Measurements from ENCODE around the gene METTL17.

METTL17 gene

DNA sequence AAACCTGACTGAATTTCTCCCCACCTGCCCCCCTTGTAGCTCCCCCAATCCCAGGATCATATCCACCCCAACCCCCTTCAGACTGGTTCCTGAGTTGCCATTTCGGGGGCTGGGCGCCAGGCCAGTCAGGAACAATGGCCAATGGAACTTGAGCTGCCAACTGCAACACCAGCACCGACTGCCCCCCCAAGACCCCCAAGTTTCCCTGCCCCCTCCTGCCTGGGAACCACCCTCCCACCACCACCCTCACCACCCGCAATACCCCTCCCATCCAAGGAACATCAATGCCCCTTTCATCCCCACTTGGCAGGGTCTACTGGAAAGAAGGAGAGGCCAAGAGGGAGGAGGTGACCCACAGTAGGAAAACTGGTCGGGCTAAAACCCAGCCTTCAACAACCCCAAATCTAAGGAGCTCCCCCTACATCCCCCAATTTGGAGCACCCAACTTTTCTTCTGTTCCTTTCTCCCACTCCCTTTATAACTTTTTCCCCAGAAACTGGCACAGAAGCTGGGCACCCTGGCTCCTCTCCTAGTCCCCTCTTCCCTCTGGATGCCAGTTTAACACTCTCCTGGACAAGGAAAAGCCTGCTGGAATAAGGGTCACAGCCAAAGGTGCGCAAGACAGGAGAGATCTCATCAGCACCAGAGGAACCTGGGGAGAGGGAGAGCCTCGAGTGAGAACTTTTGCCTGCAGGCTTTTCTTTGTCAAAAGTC is 36.7 kb downstream of the METTL17 start:
- Histone ChIP-seq H3K4me3 (ENCODE audit: low read depth in 1 of 2, low read length in 1 of 2) (no peak overlapping the region), H3K36me3 (no peaks in the 10 kb centered on the region), H3K27me3 (peaks cover 64% of the 10 kb centered on the region), H3K4me1 (ENCODE audit: control insufficient read depth in 1 of 2, insufficient read depth in 1 of 2, low read depth in 1 of 2, low read length in 1 of 2) (peaks cover 7 to 16% of the 10 kb centered on the region in 2 experiments), H3K27ac (no peak overlapping the region), H3K9me3 (no peaks in the 10 kb centered on the region)
- TF ChIP-seq CTCF (IDR thresholded peaks at IDR 0.05), result no peak

DNA sequence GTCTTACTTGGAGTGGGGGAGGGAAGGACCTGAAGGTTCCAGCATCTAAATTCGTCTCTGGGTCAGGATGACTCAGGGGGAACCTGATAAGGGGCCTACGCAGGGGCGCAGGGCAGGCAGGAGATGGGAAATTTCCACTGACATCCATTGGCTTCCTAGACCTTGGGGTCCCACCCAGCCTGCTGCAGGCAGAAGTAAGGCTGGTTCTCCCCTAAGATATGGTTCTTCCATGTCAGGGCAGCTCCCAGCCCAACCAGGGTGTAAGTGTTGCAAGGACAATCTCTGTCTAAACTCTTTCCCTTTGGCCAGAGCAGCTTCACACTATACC is 37.2 kb downstream of the METTL17 start:
- H3K4me3 ChIP-seq (ENCODE audit: low read depth in 1 of 2, low read length in 1 of 2), result no peak overlapping the region
- peaks cover 7 to 16% of the 10 kb centered on the region in 2 experiments for H3K4me1 ChIP-seq (ENCODE audit: control insufficient read depth in 1 of 2, insufficient read depth in 1 of 2, low read depth in 1 of 2, low read length in 1 of 2)
- peaks cover 59% of the 10 kb centered on the region for H3K27me3 ChIP-seq
- no peaks in the 10 kb centered on the region for H3K36me3 ChIP-seq
- no peak overlapping the region for H3K27ac ChIP-seq
- no peaks in the 10 kb centered on the region for H3K9me3 ChIP-seq
- no peak for TF ChIP-seq CTCF (IDR thresholded peaks at IDR 0.05)

GRCh38 chr14:21029917-21030316 is 40.1 kb downstream of the METTL17 start, which contains the start of gene TPPP2:
TSS of gene TPPP2 (plus strand) at chr14:21030217. CDS start at chr14:21030582, 365 bp downstream.
- Histone ChIP-seq H3K36me3 (no peaks in the 10 kb centered on the region), H3K9me3 (no peaks in the 10 kb centered on the region), H3K27me3 (peaks cover 29% of the 10 kb centered on the region), H3K4me3 (ENCODE audit: low read depth in 1 of 2, low read length in 1 of 2) (no peak within 1 kb of the TSS), H3K4me1 (ENCODE audit: control insufficient read depth in 1 of 2, insufficient read depth in 1 of 2, low read depth in 1 of 2, low read length in 1 of 2) (peaks cover 0 to 7% of the 10 kb centered on the region in 2 experiments), H3K27ac (no peak within 1 kb of the TSS)
- no peak for TF ChIP-seq CTCF (IDR thresholded peaks at IDR 0.05)

DNA sequence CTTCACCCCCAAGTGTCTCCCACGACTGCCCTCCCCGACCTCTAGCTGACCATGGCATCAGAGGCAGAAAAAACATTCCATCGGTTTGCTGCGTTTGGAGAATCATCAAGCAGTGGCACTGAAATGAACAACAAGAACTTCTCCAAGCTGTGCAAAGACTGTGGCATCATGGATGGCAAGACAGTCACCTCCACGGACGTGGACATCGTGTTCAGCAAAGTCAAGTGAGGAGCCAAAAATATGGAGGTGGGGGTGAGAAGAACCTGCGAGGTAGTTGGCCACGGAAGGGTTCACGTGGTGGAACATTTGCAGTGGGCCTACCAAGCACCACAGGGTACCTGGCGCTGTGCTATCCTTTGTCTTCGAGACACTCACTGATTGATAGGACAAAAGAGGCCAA is 40.8 kb downstream of the METTL17 start:
- Histone ChIP-seq H3K9me3 (no peaks in the 10 kb centered on the region), H3K4me3 (ENCODE audit: low read depth in 1 of 2, low read length in 1 of 2) (no peak overlapping the region), H3K4me1 (ENCODE audit: control insufficient read depth in 1 of 2, insufficient read depth in 1 of 2, low read depth in 1 of 2, low read length in 1 of 2) (peaks cover 0 to under 1% of the 10 kb centered on the region in 2 experiments), H3K27ac (no peak overlapping the region), H3K36me3 (no peaks in the 10 kb centered on the region), H3K27me3 (peaks cover 23% of the 10 kb centered on the region)
- TF ChIP-seq CTCF (IDR thresholded peaks at IDR 0.05), result no peak

DNA sequence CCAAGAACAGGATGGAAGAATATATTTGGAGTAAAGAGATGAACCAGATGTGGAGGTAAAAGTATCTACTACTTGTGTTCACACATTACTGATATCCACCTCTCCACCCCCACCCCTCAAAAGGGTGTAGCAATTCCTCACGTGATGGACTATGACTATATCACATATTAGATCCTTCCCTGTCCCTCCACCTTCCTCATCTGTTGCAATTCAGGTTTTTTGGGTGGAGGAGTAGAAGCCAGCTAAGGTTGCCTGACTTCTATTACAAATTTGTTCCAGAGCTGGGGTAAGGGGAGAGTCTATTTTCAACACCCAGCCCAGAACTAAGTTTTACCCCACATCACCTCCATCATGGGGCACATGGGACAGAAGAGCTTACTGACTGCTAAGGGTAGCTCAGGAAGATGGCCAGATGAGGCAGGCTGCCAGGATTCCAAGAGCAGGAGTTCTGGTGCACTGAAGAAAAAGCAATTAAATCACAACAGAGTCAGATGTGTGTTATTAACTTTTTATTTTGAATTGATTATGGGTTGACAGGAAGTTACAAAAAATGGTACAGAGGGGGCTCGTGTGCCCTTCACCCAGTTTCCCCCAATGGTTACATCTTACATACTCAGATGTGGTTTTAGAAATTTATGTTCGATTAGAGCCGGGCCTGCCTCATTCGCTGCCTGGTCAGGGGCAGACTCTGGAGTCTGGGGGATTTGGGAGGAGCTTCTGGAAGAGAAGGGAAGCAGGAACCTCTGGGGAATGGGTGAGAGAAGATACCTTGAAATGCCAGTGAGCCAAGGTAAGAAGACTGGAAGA is 42.7 kb downstream of the METTL17 start:
- Histone ChIP-seq H3K4me3 (ENCODE audit: low read depth in 1 of 2, low read length in 1 of 2) (no peak overlapping the region), H3K4me1 (ENCODE audit: control insufficient read depth in 1 of 2, insufficient read depth in 1 of 2, low read depth in 1 of 2, low read length in 1 of 2) (no peaks in the 10 kb centered on the region), H3K27ac (no peak overlapping the region), H3K9me3 (no peaks in the 10 kb centered on the region), H3K36me3 (no peaks in the 10 kb centered on the region), H3K27me3 (peaks cover 3% of the 10 kb centered on the region)
- TF ChIP-seq CTCF (IDR thresholded peaks at IDR 0.05), result no peak

All from neutrophil (primary cell).